Heart right ventricle (tissue), 16 donors: ENCODE results near the gene NUDT4. TPM values are rescaled to one million over a fixed set of nuclear protein-coding genes. Genes with fewer than 3 reads are reported as not detected.

ENCODE experiments used
- ATAC-seq, 8 donors: fragments of 200-7000 bp; cut with Tn5 transposase; one replicate each; pipeline ENCODE4 v1.9.1; 2020; ENCODE audit warnings: mild to moderate bottlenecking in 8 of 8, moderate library complexity in 8 of 8, moderate number of reproducible peaks in 1 of 8
- DNase-seq, 2 donors: peaks; one replicate each; pipeline ENCODE4 v3.0.0-alpha.2; 2020
- H3K27ac ChIP-seq, 10 donors: fragments of 200-600 bp; sonication (generic) in 2 of 10; one replicate each; pipeline versions ENCODE4 v1.5.0 to v1.8.0; 2020 to 2022; ENCODE audit warnings: mild to moderate bottlenecking in 3 of 10
- H3K27me3 ChIP-seq, 7 donors: fragments of 200-600 bp; one replicate each; pipeline ENCODE4 v1.8.0; 2021 to 2022; ENCODE audit warnings: mild to moderate bottlenecking in 2 of 7
- H3K36me3 ChIP-seq, 9 donors: fragments of 200-600 bp; sonication (generic) in 1 of 9; one replicate each; pipeline versions ENCODE4 v1.5.0 to v1.8.0; 2020 to 2022; ENCODE audit warnings: mild to moderate bottlenecking in 2 of 9
- H3K4me1 ChIP-seq, 9 donors: fragments of 200-600 bp; sonication (generic) in 1 of 9; one replicate each; pipeline versions ENCODE4 v1.5.0 to v1.8.0; 2020 to 2022; ENCODE audit warnings: mild to moderate bottlenecking in 4 of 9
- H3K4me3 ChIP-seq, 10 donors: fragments of 200-600 bp; sonication (generic) in 2 of 10; one replicate each; pipeline versions ENCODE4 v1.5.0 to v1.8.0; 2020 to 2022; ENCODE audit warnings: mild to moderate bottlenecking in 7 of 10, moderate library complexity in 2 of 10
- H3K9me3 ChIP-seq, 11 donors: fragments of 200-600 bp in 10 of 11; sonication (generic) in 2 of 11; one replicate each; pipeline versions ENCODE4 v1.5.0 to v1.8.0; 2013 to 2022; ENCODE audit warnings: mild to moderate bottlenecking in 2 of 11, control low read depth in 1 of 11, moderate library complexity in 1 of 11
- CTCF ChIP-seq, 9 donors: fragments of 200-600 bp; sonication (generic) in 2 of 9; IDR thresholded peaks; one replicate each; pipeline versions ENCODE4 v1.5.0 to v1.8.0; 2021 to 2022; ENCODE audit warnings: antibody characterized with exemption in 9 of 9, mild to moderate bottlenecking in 5 of 9, moderate library complexity in 1 of 9
- WGBS, 2 donors: extraction: QIAGEN DNeasy Blood & Tissue Kit; methylation state at CpG; one replicate each; pipeline ENCODE4 v1.1.7; 2013; ENCODE audit warnings: inconsistent platforms in 1 of 2; 5-methylcytosine and 5-hydroxymethylcytosine counted together
- intact Hi-C, 10 donors: fragments of 100-400 bp; cut with DNase I; formaldehyde crosslinking; loops; one replicate each; pipeline versions ENCODE4 v1.11.1 to v1.14.2; 2022
- polyA plus RNA-seq, 2 donors: library from polyadenylated mRNA; stranded (reverse); fragments of 200-250 nt; gene quantifications; one replicate each; pipeline ENCODE4 v1.2.3, GENCODE V29; 2013
- total RNA-seq, 10 donors: library from RNA; stranded (reverse); fragmentation: NEBNext Ultra II Directional in 3 of 10; extraction: Animal tissue kit (Norgen Biotek cat#: 25700) in 3 of 10; gene quantifications; one replicate each; pipeline versions ENCODE4 v1.2.1 to v1.2.4, GENCODE V29; 2021 to 2023
- donor health status: Arrhythmogenic right ventricular cardiomyopathy.
- donor health status: ischemic (EF 13 %, LVEDD 7.1; RV severe dilation, severe dysfunction).
- donor health status: healthy with polysubstance abuse.
- donor health status: DM: no; HTN: yes; CAD: no.
- donor health status: DM: no; HTN: no; CAD: no.
- donor health status: ischemic (EF 25% LVEDD 6.9; RV normal size, moderate dysfunction).
- donor health status: ischemic (EF 25% LVEDD 5.7; RV mildly dilated, moderate dysfunction).
- donor health status: healthy.
- donor health status: DM: yes; HTN: yes; CAD: no.
- donor health status: Ischemic cardiomyopathy.
- donor health status: ischemic (EF 35%, LVEDD 5.7; RV mildly dilated, moderate dysfunction).
- donor health status: nonischemic (EF 11% LVEDD 7.7; RV severe dilation, severe dysfunction).
- donor health status: DM: yes; HTN: yes; CAD: no.
- donor health status: PGD.
- donor health status: ischemic (EF 29% LVEDD 5.4; RV normal size, mild dysfunction).
- donor health status: nonischemic (EF 23%, LVEDD 6.1; RV moderate dilation, normal function).

The NUDT4 gene
- total and polyA plus RNA-seq, 12 donors, result 61.1 to 663 (median 210) TPM

- Histone ChIP-seq H3K4me3 (peak overlapping the region in 1 of 10 donors; percentile 4), H3K9me3 (no peaks in the 10 kb centered on the region), H3K4me1 (peaks cover 2 to 82% (median 67%) of the 10 kb centered on the region in 9 donors), H3K36me3 (no peaks in the 10 kb centered on the region), H3K27me3 (no peaks in the 10 kb centered on the region), H3K27ac (peak overlapping the region in 2 of 10 donors; percentile 1 to 2)
- peak; percentile 48 to 81 (median 72) for TF ChIP-seq CTCF (IDR thresholded peaks at IDR 0.05)
- ATAC-seq (peak in 7 of 8 donors; percentile 51 to 75 (median 56)), DNase-seq (no peak)
- intact Hi-C loops, result loop anchor here in 7 of 10 donors (1.0 to 10.0 kb wide), 8 partner anchors 282 to 635 kb away; no protein-coding TSS in a partner anchor
- WGBS, 2 donors, result 23 to 46% methylated on average over 1 of the region's 1 CpG
Observed at GRCh38 chr12:93419388-93420034, 41.8 kb downstream of the NUDT4 start.

GRCh38 chr12:93422050-93422449, 44.3 kb downstream of the NUDT4 start:
- no peaks in the 10 kb centered on the region for H3K27me3 ChIP-seq
- no peaks in the 10 kb centered on the region for H3K36me3 ChIP-seq
- intact Hi-C loops, result loop anchor here in 4 of 10 donors (10.0 kb wide), 1 partner anchor 637 kb away; no protein-coding TSS in a partner anchor
- WGBS, 2 donors, result 50 to 53% methylated on average over 2 of the region's 2 CpGs
- TF ChIP-seq CTCF (IDR thresholded peaks at IDR 0.05), result no peak
- H3K9me3 ChIP-seq, result no peaks in the 10 kb centered on the region
- peak overlapping the region in 1 of 10 donors; percentile 33 for H3K27ac ChIP-seq
- ATAC-seq (no peak), DNase-seq (no peak)
- H3K4me1 ChIP-seq, result peaks cover 9 to 84% (median 67%) of the 10 kb centered on the region in 9 donors
- no peak overlapping the region for H3K4me3 ChIP-seq

- DNase-seq (no peak), ATAC-seq (no peak)
- 32 to 33% methylated on average over 8 of the region's 8 CpGs for WGBS, 2 donors
- intact Hi-C loops, result loop anchor here in 4 of 10 donors (10.0 kb wide), 1 partner anchor 641 kb away; no protein-coding TSS in a partner anchor
- peaks cover 14 to 95% (median 86%) of the 10 kb centered on the region in 9 donors for H3K4me1 ChIP-seq
- H3K4me3 ChIP-seq, result peak overlapping the region in 1 of 10 donors; percentile 8
- H3K36me3 ChIP-seq, result no peaks in the 10 kb centered on the region
- TF ChIP-seq CTCF (IDR thresholded peaks at IDR 0.05), result no peak
- H3K27me3 ChIP-seq, result no peaks in the 10 kb centered on the region
- H3K27ac ChIP-seq, result peak overlapping the region in 9 of 10 donors; percentile 5 to 72 (median 28)
- H3K9me3 ChIP-seq, result no peaks in the 10 kb centered on the region
Observed at GRCh38 chr12:93425736-93426411, 48.1 kb downstream of the NUDT4 start.

GRCh38 chr12:93426412-93426805, 48.7 kb downstream of the NUDT4 start:
- H3K27me3 ChIP-seq, result no peaks in the 10 kb centered on the region
- H3K27ac ChIP-seq, result peak overlapping the region in 7 of 10 donors; percentile 17 to 72 (median 34)
- peaks cover 14 to 96% (median 88%) of the 10 kb centered on the region in 9 donors for H3K4me1 ChIP-seq
- peak overlapping the region in 1 of 10 donors; percentile 8 for H3K4me3 ChIP-seq
- H3K36me3 ChIP-seq, result no peaks in the 10 kb centered on the region
- WGBS, 2 donors, result 40 to 46% methylated on average over 1 of the region's 1 CpG
- no peaks in the 10 kb centered on the region for H3K9me3 ChIP-seq
- ATAC-seq (peak in 2 of 8 donors; percentile 9 to 21), DNase-seq (no peak)
- TF ChIP-seq CTCF (IDR thresholded peaks at IDR 0.05), result no peak
- intact Hi-C loops, result loop anchor here in 4 of 10 donors (10.0 kb wide), 1 partner anchor 642 kb away; no protein-coding TSS in a partner anchor
